HEK293 (cell line): ENCODE data around the gene TIAL1.

Source experiments
- BCL11B ChIP-seq: fragments of 450-650 bp; formaldehyde crosslinking; IDR thresholded peaks from 2 replicates; pipeline ENCODE4 v1.5.1; 2016; ENCODE audit warnings: low read depth, missing biosample characterization, missing genetic modification characterization
- GLI2 ChIP-seq: fragments of 450-650 bp; formaldehyde crosslinking; IDR thresholded peaks from 2 replicates; pipeline ENCODE4; 2017; ENCODE audit warnings: missing biosample characterization, missing genetic modification characterization, low read depth, borderline replicate concordance
- GLIS1 ChIP-seq: fragments of 450-650 bp; formaldehyde crosslinking; IDR thresholded peaks from 2 replicates; pipeline ENCODE4 v1.5.1; 2016; ENCODE audit warnings: missing biosample characterization, missing genetic modification characterization
- KLF10 ChIP-seq: fragments of 450-650 bp; IDR thresholded peaks from 2 replicates; pipeline ENCODE4 v1.5.1; 2018; ENCODE audit warnings: missing biosample characterization, mild to moderate bottlenecking, missing genetic modification characterization
- SCRT1 ChIP-seq: fragments of 450-650 bp; formaldehyde crosslinking; IDR thresholded peaks from 2 replicates; pipeline ENCODE4 v1.5.1; 2016; ENCODE audit warnings: missing biosample characterization, missing genetic modification characterization, borderline replicate concordance
- YY1 ChIP-seq: fragments of 450-650 bp; formaldehyde crosslinking; IDR thresholded peaks from 2 replicates; pipeline ENCODE4 v1.5.1; 2018; ENCODE audit warnings: missing biosample characterization, missing genetic modification characterization
- ZBTB8A ChIP-seq: fragments of 450-650 bp; formaldehyde crosslinking; IDR thresholded peaks from 2 replicates; pipeline ENCODE4 v1.5.1; 2016; ENCODE audit warnings: missing biosample characterization, missing genetic modification characterization
- ZNF10 ChIP-seq: fragments of 450-650 bp; formaldehyde crosslinking; IDR thresholded peaks from 2 replicates; pipeline ENCODE4 v1.5.1; 2017; ENCODE audit warnings: missing biosample characterization, missing genetic modification characterization
- ZNF112 ChIP-seq: fragments of 450-650 bp; formaldehyde crosslinking; IDR thresholded peaks from 2 replicates; pipeline ENCODE4 v1.5.0; 2017; ENCODE audit warnings: missing biosample characterization, missing genetic modification characterization
- ZNF121 ChIP-seq: fragments of 450-650 bp; formaldehyde crosslinking; IDR thresholded peaks from 2 replicates; pipeline ENCODE4 v1.5.1; 2016; ENCODE audit warnings: missing biosample characterization, missing genetic modification characterization
- ZNF175 ChIP-seq: fragments of 450-650 bp; formaldehyde crosslinking; IDR thresholded peaks from 2 replicates; pipeline ENCODE4 v1.5.1; 2016; ENCODE audit warnings: missing biosample characterization, missing genetic modification characterization
- ZNF202 ChIP-seq: fragments of 450-650 bp; formaldehyde crosslinking; IDR thresholded peaks from 2 replicates; pipeline ENCODE4 v1.5.1; 2016; ENCODE audit warnings: missing biosample characterization, missing genetic modification characterization, borderline replicate concordance
- ZNF214 ChIP-seq: fragments of 450-650 bp; formaldehyde crosslinking; IDR thresholded peaks from 2 replicates; pipeline ENCODE4 v1.5.1; 2017; ENCODE audit warnings: missing biosample characterization, mild to moderate bottlenecking, missing genetic modification characterization, borderline replicate concordance
- ZNF221 ChIP-seq: fragments of 450-650 bp; formaldehyde crosslinking; IDR thresholded peaks from 2 replicates; pipeline ENCODE4 v1.5.1; 2017; ENCODE audit warnings: missing biosample characterization, missing genetic modification characterization, borderline replicate concordance
- ZNF302 ChIP-seq: fragments of 450-650 bp; formaldehyde crosslinking; IDR thresholded peaks from 2 replicates; pipeline ENCODE4 v1.5.1; 2016; ENCODE audit warnings: missing biosample characterization, missing genetic modification characterization, low read depth
- ZNF391 ChIP-seq: fragments of 450-650 bp; formaldehyde crosslinking; IDR thresholded peaks from 2 replicates; pipeline ENCODE4 v1.5.1; 2016; ENCODE audit warnings: low read depth, missing biosample characterization, missing genetic modification characterization, borderline replicate concordance
- ZNF394 ChIP-seq: fragments of 450-650 bp; formaldehyde crosslinking; IDR thresholded peaks from 2 replicates; pipeline ENCODE4 v1.5.1; 2016; ENCODE audit warnings: missing biosample characterization, missing genetic modification characterization, mild to moderate bottlenecking, moderate library complexity, borderline replicate concordance
- ZNF426 ChIP-seq: fragments of 450-650 bp; formaldehyde crosslinking; IDR thresholded peaks from 2 replicates; pipeline ENCODE4 v1.5.1; 2017; ENCODE audit warnings: missing biosample characterization, missing genetic modification characterization, mild to moderate bottlenecking, inconsistent platforms, moderate library complexity
- ZNF501 ChIP-seq: fragments of 450-650 bp; formaldehyde crosslinking; IDR thresholded peaks from 2 replicates; pipeline ENCODE4 v1.5.1; 2016; ENCODE audit warnings: missing biosample characterization, missing genetic modification characterization
- ZNF530 ChIP-seq: fragments of 450-650 bp; formaldehyde crosslinking; IDR thresholded peaks from 2 replicates; pipeline ENCODE4 v1.5.1; 2016; ENCODE audit warnings: low read depth, missing biosample characterization, missing genetic modification characterization
- ZNF560 ChIP-seq: fragments of 450-650 bp; formaldehyde crosslinking; IDR thresholded peaks from 2 replicates; pipeline ENCODE4 v1.5.1; 2017; ENCODE audit warnings: missing biosample characterization, missing genetic modification characterization, borderline replicate concordance
- ZNF621 ChIP-seq: fragments of 450-650 bp; formaldehyde crosslinking; IDR thresholded peaks from 2 replicates; pipeline ENCODE4 v1.5.1; 2017; ENCODE audit warnings: missing biosample characterization, missing genetic modification characterization
- ZNF654 ChIP-seq: fragments of 450-650 bp; formaldehyde crosslinking; IDR thresholded peaks from 2 replicates; pipeline ENCODE4 v1.5.1; 2016; ENCODE audit warnings: low read depth, missing biosample characterization, missing genetic modification characterization
- ZNF776 ChIP-seq: fragments of 450-650 bp; formaldehyde crosslinking; IDR thresholded peaks from 2 replicates; pipeline ENCODE4 v1.5.0; 2017; ENCODE audit warnings: missing biosample characterization, missing genetic modification characterization, borderline replicate concordance
- ZXDB ChIP-seq: fragments of 450-650 bp; formaldehyde crosslinking; IDR thresholded peaks from 2 replicates; pipeline ENCODE4 v1.5.1; 2016; ENCODE audit warnings: missing biosample characterization, missing genetic modification characterization
- TF ChIP-seq, protein P1 (sequence below): fragments of 450-650 bp; formaldehyde crosslinking; conservative IDR thresholded peaks from 2 replicates; pipeline ENCODE4 v1.5.1; 2016; ENCODE audit warnings: low read depth, missing biosample characterization, missing genetic modification characterization
- TF ChIP-seq, protein P2 (sequence below): fragments of 450-650 bp; formaldehyde crosslinking; IDR thresholded peaks from 2 replicates; pipeline ENCODE4 v1.5.0; 2017; ENCODE audit warnings: missing biosample characterization, missing genetic modification characterization, borderline replicate concordance
- TF ChIP-seq, protein P3 (sequence below): fragments of 450-650 bp; formaldehyde crosslinking; conservative IDR thresholded peaks from 2 replicates; pipeline ENCODE4 v1.5.1; 2016; ENCODE audit warnings: low read depth, missing biosample characterization, missing genetic modification characterization
- TF ChIP-seq, protein P4 (sequence below): fragments of 450-650 bp; formaldehyde crosslinking; IDR thresholded peaks from 2 replicates; pipeline ENCODE4 v1.5.1; 2016; ENCODE audit warnings: missing biosample characterization, missing genetic modification characterization

The TIAL1 gene

DNA sequence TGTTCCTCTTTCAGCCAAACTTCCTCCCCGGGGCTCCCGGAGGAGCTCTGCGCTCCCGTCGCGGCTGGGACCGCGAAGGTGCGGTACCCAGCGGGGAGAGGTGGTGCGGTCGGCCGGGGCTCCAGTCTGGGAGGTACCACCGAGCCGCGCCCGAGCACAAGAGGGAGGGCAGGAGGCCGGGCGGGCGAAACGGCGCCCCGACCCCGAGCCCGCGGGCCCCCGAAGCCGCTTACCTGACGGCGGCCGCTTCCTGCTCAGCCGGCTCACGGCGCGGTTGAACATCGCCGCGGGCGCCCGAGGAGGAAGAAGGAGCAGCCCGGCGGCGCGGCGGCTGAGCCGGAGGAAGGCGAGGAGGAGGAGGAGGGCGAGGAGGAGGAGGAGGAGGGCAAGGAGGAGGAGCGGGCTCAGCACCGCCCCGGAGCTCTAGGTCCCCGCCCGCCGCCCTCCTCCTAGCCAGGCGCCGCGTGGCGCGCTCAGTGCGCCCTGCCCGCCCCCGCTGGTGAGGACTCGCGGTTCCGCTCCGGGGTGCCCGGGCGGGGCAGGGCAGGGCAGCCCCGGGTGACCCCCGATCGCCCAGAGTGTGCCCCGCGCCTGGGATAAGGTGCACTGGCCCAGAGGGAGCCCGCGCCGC, 54.3 kb downstream of the TIAL1 start, which contains the start of gene RGS10 (continued):
- TF ChIP-seq, protein P1, sequence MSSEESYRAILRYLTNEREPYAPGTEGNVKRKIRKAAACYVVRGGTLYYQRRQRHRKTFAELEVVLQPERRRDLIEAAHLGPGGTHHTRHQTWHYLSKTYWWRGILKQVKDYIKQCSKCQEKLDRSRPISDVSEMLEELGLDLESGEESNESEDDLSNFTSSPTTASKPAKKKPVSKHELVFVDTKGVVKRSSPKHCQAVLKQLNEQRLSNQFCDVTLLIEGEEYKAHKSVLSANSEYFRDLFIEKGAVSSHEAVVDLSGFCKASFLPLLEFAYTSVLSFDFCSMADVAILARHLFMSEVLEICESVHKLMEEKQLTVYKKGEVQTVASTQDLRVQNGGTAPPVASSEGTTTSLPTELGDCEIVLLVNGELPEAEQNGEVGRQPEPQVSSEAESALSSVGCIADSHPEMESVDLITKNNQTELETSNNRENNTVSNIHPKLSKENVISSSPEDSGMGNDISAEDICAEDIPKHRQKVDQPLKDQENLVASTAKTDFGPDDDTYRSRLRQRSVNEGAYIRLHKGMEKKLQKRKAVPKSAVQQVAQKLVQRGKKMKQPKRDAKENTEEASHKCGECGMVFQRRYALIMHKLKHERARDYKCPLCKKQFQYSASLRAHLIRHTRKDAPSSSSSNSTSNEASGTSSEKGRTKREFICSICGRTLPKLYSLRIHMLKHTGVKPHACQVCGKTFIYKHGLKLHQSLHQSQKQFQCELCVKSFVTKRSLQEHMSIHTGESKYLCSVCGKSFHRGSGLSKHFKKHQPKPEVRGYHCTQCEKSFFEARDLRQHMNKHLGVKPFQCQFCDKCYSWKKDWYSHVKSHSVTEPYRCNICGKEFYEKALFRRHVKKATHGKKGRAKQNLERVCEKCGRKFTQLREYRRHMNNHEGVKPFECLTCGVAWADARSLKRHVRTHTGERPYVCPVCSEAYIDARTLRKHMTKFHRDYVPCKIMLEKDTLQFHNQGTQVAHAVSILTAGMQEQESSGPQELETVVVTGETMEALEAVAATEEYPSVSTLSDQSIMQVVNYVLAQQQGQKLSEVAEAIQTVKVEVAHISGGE, result peak; percentile 22; the same call in 1 of the 2 replicates
- TF ChIP-seq, protein P2, sequence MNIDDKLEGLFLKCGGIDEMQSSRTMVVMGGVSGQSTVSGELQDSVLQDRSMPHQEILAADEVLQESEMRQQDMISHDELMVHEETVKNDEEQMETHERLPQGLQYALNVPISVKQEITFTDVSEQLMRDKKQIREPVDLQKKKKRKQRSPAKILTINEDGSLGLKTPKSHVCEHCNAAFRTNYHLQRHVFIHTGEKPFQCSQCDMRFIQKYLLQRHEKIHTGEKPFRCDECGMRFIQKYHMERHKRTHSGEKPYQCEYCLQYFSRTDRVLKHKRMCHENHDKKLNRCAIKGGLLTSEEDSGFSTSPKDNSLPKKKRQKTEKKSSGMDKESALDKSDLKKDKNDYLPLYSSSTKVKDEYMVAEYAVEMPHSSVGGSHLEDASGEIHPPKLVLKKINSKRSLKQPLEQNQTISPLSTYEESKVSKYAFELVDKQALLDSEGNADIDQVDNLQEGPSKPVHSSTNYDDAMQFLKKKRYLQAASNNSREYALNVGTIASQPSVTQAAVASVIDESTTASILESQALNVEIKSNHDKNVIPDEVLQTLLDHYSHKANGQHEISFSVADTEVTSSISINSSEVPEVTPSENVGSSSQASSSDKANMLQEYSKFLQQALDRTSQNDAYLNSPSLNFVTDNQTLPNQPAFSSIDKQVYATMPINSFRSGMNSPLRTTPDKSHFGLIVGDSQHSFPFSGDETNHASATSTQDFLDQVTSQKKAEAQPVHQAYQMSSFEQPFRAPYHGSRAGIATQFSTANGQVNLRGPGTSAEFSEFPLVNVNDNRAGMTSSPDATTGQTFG (tag by site-specific recombination), result no peak
- TF ChIP-seq, protein P3, sequence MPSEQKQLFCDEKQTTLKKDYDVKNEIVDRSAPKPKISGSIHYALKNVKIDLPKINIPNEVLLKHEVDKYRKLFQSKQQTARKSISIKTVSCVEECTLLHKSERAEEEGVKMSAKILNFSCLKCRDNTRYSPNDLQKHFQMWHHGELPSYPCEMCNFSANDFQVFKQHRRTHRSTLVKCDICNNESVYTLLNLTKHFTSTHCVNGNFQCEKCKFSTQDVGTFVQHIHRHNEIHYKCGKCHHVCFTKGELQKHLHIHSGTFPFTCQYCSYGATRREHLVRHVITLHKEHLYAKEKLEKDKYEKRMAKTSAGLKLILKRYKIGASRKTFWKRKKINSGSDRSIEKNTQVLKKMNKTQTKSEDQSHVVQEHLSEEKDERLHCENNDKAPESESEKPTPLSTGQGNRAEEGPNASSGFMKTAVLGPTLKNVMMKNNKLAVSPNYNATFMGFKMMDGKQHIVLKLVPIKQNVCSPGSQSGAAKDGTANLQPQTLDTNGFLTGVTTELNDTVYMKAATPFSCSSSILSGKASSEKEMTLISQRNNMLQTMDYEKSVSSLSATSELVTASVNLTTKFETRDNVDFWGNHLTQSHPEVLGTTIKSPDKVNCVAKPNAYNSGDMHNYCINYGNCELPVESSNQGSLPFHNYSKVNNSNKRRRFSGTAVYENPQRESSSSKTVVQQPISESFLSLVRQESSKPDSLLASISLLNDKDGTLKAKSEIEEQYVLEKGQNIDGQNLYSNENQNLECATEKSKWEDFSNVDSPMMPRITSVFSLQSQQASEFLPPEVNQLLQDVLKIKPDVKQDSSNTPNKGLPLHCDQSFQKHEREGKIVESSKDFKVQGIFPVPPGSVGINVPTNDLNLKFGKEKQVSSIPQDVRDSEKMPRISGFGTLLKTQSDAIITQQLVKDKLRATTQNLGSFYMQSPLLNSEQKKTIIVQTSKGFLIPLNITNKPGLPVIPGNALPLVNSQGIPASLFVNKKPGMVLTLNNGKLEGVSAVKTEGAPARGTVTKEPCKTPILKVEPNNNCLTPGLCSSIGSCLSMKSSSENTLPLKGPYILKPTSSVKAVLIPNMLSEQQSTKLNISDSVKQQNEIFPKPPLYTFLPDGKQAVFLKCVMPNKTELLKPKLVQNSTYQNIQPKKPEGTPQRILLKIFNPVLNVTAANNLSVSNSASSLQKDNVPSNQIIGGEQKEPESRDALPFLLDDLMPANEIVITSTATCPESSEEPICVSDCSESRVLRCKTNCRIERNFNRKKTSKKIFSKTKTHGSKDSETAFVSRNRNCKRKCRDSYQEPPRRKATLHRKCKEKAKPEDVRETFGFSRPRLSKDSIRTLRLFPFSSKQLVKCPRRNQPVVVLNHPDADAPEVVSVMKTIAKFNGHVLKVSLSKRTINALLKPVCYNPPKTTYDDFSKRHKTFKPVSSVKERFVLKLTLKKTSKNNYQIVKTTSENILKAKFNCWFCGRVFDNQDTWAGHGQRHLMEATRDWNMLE (tag by site-specific recombination), result no peak
- TF ChIP-seq ZNF302 (tag by site-specific recombination), result no peak
- TF ChIP-seq ZNF10, result 0 out of 2 replicates have a peak, but pooled peaks have one; percentile 27
- no peak for TF ChIP-seq BCL11B (tag by site-specific recombination)
- TF ChIP-seq ZNF221 (tag by site-specific recombination), result no peak
- TF ChIP-seq ZNF776, result no peak
- TF ChIP-seq GLI2 (tag by site-specific recombination), result no peak
- TF ChIP-seq, protein P4, sequence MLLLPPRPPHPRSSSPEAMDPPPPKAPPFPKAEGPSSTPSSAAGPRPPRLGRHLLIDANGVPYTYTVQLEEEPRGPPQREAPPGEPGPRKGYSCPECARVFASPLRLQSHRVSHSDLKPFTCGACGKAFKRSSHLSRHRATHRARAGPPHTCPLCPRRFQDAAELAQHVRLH (tag by site-specific recombination), result no peak
- TF ChIP-seq ZNF202, result no peak
- no peak for TF ChIP-seq ZNF112 (tag by site-specific recombination)
- no peak for TF ChIP-seq ZNF394 (tag by site-specific recombination)
- TF ChIP-seq ZNF530, result no peak
- TF ChIP-seq ZNF560 (tag by site-specific recombination), result no peak
- peak; percentile 91 for TF ChIP-seq ZBTB8A (tag by site-specific recombination)
- no peak for TF ChIP-seq ZNF621 (tag by site-specific recombination)
- TF ChIP-seq ZNF391 (tag by site-specific recombination), result no peak
- no peak for TF ChIP-seq ZNF654 (tag by site-specific recombination)
- TF ChIP-seq ZNF214, result no peak
- 0 out of 2 replicates have a peak, but pooled peaks have one; percentile 45 for TF ChIP-seq KLF10 (tag by site-specific recombination)
- no peak for TF ChIP-seq YY1
- TF ChIP-seq SCRT1 (tag by site-specific recombination), result no peak
- 0 out of 2 replicates have a peak, but pooled peaks have one; percentile 23 for TF ChIP-seq ZNF501
- TF ChIP-seq GLIS1, result peak; percentile 18; the same call in 1 of the 2 replicates
- TF ChIP-seq ZNF175 (tag by site-specific recombination), result no peak
- no peak for TF ChIP-seq ZNF426 (tag by site-specific recombination)
- no peak for TF ChIP-seq ZXDB (tag by site-specific recombination)
- TF ChIP-seq ZNF121 (tag by site-specific recombination), result peak; percentile 18; the same call in 1 of the 2 replicates
